D341Med (cell line): ENCODE results near the gene MDK.
A peak's percentile ranks its signal among the peaks of the same experiment; 100 is the strongest.

ENCODE experiments used
- DNase-seq: peaks from one replicate; pipeline ENCODE4 v3.0.0; 2012; ENCODE audit warnings: low spot score

The MDK gene

DNA sequence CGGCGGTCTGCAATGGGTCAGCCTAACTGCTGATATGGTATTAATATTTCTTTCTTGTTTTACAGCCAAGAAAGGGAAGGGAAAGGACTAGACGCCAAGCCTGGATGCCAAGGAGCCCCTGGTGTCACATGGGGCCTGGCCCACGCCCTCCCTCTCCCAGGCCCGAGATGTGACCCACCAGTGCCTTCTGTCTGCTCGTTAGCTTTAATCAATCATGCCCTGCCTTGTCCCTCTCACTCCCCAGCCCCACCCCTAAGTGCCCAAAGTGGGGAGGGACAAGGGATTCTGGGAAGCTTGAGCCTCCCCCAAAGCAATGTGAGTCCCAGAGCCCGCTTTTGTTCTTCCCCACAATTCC is 1.9 kb downstream of the MDK start:
- DNase-seq = no peak

DNA sequence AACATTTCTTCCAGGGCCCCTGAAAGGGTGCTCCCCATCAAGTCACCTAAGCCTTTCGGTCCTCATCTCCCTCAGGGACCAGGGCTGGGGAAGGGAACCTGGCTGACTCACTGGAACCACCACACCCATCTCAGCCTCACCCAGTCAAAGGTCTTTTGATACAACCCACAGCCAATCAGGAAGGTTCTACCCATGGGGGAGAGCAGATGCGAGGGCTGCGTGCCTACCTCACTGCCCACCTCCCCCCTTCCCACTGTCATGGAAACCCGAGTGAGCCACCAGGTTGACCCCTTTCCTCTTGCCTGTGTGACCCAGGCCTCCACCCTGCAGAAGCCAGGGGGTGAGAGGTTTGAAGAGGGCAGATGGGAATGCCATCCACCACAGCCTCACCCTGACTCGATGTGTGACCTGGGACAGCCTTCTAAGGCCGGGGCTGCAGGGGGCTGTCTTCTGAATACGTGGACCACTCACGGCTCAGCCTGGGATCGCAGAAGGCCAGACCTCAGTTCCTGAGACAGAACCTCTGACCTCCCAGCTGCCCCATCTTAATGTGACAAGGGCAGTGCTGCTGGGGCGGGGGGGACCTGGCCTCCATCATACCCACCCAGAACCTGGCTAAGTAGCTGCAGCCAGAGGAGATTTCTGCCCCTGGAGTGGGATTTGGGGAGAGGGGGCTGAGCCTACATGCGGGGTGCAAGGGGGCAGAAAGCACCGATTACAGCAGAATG is 2.7 kb downstream of the MDK start:
- no peak for DNase-seq

DNA sequence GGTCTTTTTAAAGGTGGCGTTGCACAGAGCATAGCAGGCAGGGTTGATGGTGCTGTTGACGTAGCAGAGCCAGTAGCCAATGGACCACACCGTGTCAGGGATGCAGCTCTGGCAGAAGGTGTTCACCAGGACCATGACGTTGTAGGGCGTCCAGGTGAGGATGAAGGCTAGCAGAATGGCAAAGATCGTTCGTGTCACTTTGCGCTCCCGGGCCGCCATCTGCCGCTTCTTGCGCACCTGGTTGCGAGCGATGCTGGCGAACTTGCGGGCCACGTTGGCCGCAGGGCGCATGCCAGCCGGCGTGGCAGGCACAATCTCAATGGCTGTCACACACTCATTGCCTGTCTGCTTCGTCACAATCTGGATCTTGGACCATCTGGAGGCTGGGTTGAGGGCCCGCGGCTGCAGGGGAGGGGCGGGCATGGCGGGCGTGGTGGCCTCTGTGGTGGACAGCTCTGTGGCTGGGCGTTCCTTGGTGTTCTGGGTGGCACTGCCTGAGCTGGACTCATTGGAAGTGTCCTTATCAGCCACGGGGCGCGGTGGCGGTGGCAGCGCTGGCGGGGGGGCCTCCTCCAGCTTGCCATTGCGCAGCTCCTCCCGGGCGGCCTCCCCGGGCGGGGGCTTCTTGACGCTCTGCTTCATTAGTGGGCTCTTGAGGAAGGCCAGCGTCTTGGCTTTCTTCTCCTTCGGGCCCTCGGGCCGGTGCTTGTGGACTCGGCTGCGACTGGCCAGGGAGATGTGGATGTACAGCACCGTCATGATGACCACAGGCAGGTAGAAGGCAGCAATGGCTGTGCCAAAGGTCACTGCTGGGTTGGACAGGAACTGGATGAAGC is 3.9 kb downstream of the MDK start:
- DNase-seq = no peak

DNA sequence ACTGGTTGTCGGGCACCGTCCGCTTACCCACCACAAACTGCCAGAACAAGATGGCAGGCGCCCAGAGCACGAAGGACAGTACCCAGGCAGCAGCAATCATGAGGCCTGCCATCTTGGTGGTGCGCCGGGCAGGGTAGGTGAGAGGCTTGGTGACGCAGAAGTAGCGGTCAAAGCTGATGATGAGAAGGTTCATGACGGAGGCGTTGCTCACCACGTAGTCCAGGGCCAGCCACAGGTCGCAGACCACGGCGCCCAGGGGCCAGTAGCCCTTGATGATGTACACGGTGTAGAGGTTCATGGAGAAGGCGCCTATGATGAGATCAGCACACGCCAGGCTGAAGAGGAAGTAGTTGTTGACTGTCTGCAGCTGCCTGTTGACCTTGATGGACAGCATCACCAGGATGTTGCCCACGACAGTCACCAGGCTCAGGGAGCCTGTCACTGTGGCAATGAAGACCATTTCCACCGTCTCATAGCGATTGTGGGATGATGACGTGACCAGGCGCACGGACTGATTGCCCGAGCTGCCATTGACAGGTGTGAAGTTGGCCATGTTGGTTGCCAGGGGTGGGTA is 4.6 kb downstream of the MDK start:
- DNase-seq = no peak

DNA sequence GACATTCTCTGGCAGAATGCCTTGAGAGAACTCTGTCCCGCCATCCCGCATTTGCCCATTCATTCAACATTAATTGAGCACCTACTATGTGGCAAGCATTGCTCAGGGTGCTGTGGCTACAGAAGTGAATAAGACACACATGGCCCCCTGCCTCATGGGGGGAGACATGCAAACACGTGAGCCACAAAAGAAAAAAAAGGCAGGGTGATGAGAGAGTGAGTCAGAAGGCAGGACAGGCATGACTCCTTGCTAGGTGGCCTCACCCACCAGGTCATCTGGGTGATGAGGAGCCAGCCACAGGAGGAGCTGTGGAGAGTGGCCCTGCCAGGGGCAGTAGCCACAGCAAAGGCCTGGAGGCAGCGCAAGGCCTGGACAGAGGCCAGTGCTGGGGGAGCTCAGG is 5.2 kb downstream of the MDK start:
- no peak for DNase-seq

DNA sequence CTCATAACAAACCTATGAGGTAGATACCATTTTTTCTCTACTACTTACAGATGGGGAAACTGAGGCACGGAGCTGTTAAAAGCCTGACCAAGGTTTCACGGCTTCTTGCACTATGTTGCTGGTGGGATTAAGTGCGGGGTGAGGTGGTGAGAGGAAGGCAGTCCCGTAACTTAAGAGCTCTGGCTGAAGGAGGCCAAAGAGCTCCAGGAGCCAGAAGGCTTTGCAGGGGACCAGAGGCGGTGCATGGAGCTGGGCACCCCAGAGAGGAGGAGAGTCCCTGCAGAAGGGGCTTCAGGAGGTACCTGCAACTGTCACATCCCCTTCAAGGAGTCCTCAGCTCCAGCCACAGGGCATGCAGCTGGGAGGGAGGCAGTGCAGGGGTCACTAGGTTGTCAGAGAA is 6.0 kb downstream of the MDK start:
- DNase-seq = no peak

DNA sequence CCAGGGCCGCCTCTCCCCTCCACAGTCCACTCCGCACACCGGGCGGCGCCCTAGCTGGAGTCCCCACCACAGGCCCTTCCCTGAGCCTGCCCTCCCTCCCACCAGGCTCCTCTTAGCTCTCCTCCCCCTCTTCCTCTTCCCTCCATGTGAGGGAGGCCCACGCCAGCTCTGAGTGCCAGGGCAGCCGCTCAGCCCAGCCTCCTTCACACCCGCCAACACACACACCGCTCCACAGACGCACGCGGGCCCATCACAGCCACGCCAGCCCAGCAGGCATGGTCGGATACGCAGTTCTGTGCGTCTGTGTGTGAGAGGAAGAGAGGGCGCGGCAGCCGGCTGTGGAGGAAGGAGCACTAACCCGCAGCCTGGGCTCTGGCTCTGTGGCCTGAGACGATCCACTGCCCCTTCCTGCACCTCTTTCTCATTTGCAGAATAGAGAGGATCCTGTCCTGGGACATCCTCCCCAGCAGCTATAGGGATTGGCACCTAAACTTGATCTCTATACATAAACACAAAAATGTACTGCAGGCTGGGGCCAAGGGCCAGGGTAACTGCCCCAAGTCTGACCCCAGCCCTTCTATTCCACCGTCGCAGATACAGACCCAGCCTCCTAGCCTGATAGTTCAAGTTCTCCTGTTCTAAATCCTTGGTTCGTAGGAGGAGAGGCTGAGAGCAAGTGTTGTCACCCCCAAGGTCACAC is 6.6 kb downstream of the MDK start:
- no peak for DNase-seq

DNA sequence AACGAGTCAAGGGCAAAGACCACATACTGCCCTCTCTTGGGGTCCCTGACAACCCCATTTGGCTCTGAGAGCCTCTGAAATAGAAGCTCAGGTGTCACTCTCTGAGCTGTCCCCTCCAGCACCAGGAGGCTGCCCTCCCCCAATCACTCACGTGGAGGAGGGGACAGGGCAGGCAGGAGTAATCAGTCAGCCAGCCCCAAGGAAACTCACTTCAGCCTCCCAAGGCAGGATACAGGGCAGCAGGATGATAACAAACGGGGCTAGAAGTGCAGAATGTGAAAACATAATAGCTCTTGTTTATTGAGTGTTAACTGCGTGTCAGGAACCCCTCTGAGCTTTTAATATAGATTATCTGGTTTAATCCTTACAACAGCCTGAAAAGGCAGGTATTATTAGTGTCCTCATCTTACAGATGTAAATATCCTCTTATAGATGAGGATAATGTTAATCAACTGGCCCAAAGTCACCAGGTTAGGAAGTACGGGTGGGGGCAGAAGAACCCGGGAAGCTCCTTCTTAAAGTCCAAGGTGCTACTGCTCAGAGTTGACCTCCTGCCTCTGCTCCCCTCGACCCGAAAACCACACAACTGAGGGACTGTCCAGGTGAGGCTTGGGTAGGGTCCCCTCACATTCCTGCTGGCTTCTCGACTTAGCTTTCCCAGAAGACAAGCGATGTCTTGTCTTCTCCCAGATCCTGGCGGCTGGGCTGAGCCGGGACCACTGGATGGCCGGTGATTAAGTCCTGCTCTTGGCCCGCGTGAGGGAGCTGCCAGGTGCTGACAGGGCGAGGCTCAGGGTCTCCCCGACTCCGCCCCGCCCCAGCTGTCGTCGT is 7.4 kb downstream of the MDK start:
- no peak for DNase-seq

DNA sequence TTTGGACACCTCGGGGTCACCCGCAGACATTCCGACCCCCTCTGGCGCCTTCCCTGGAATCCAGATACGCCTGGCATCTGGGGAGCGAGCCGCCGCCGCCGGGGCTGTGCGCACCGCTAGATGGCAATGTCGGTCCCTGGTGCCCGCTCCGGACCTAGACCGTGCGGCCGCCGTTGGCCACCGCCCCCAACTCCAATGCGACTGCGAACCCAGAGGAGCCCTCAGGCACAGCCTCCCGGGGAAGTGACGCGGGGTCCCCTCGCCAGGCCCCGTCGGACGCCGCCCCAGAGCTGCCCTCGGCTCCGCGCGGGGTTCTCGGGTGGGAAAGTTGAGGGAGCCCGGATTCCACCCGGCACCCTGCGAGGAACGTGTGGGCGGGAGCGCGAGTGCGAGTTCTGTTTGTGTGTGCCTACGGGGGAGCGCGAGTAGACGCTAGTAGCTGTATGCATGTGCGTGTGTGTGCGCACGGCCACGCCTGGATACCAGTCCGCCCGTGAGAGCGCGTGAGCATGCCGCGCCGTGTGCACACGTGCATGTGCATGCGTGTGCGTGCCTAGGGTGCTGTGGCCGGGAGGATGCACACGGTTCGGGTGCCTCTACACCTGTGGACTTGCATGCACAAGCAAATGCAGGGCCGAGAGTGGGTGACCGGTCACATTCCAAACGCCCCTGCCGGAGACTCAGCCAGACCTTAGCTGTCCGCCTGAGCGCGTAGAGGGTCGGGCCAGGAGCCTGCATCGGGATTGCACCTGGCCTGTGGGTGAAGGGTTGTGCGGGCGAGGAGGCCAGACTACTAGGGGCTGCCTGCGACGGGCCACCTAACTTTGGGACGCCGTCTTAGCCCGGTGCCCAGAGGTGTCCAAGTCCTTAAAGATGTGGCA is 8.2 kb downstream of the MDK start:
- peak; percentile 92 for DNase-seq

DNA sequence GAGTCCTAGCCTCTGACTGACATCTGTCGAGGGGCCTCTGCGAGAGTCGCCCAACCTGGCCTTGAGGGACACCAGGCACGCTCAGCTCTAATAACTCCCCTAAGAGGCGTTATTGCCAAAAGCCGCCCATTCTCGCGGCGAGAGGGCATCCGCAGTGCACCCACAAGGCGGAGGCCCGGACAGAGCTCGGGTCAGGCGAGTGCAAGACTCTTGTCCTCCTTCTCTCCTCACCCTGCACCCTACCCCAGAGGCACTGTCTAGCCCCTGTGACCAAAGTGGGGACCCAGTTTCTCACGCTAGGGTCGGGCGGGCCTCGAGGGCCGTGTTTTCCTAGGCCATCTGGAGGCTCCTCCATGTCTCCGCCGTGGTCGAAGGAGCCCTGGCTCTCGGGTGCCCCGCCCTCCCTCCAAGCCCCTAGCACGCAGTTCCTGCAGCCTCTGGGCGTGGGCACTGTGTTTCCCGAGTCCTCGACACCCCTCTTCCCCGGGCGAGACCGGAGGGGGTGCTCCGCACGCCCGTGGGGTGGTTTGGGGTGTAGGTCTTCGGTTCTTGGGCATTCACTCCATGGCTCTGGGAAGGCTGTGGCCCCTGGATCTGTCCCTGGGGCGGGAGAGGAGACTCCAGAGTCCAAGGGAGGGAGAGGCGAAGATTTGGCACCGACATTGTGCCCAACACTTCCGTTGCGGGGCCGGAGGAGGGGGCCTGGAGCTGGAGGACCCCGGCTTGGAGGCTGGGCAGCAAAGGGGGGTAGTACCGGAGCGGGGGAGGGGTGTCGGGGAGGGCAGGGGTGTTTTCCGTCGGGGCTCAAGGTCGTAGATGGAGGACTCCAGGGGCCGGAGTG is 9.1 kb downstream of the MDK start:
- no peak for DNase-seq

DNA sequence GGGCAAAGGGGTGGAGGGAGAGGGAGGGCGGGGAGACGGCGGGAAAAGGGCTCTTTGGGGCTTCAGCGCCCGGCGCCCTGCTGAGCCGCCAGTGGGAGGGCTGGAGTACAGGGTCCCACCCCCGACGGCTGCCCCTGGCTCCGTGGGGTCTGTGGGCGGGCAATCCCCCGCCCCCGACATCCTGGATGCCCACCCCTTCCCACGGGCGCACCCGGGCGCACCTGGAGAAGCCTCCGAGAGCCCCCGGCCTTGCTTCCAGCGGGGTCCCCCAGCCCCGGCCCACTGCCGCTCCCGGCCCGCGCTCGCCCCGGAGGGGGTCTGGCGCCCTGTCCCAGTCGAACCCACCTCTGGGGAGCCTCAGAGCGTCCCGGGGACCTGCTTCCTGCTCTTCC is 9.7 kb downstream of the MDK start:
- peak; percentile 58 for DNase-seq

DNA sequence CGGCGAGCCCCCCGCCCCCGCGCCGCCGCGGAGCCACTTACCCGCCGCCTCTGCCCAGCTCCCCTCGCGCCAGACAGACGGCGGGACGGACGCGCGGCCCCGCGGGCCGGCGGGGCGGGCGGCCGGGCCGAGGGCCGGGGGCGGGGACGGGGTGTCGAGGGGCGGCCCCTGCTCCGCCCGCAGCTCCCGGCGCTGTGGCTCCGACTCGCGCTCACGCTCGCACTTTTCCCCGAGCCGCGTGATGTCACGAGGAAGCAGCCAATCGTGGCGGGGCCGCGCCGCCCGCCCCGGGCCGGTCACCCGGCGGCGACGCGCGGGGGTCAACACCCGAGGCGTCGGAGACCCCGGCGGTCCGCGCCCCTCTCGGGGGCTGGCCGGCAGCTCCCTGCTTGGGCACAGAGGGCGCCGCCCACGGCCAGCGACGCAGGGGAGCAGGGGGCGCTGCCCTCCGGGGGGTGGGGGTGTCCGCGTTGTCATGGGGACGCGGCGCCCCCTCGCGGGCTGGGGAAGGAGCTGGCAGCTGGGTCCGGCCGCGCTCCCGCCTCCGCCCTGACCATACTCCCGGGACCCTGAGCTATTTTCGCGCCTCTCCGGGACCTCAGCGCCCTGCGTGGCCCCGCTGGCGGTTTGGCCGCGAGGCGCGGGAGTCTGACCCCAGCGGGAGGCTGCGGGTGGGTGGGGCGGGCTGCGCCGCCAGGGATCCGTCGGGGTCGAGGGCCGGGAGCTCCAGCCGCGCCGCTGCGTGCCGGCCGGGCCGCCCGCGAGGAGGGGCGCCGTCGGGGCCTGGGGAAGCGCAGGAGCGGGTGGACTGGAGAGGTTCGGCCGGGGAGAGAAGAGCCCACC is 10.3 kb downstream of the MDK start, which contains the start of gene CHRM4:
Gene CHRM4, minus strand, starts transcription at position 199 of the 843 bp plus-strand sequence. CDS start 5,219 bp downstream, outside the sequence.
- peak; percentile 90 for DNase-seq

DNA sequence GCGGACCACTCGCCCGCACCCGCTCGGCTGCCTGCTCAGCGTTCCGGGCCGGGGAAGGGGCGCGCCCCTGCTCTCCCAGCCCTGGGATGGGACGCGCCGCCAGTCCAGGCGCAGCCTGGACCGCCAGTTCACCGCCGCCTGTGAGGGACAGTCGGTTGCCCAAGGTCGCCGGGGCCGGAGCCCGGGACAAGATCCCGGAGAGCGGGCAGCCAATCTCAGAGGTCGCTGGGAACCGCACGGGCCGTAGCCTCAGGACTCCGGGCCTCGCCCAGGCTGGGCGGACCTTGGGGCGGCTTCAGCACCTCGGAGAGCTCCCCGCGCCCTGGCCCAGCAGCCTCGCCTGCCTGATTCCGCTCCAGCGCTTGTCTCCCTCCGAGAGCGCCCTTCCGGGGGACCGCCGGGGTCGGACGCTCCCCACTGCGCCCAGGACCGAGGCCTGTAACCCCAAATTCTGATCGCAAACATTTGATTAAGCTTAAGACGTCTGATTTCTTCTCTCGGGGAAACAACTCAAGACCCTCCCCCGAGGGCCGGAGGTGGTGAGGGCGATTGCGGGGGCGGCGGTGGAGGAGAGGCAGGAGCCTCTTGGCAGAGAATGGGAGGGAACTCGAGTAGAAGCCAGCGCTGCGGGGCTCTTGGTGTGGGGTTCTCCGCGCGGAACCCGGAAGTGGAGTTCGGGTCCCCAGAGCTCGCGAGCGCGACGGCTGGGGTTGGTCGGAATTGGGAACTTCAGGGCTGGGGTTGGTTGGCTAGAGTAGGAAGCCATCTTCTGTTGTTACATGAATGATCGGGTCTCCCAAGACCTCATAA is 11.2 kb downstream of the MDK start:
- DNase-seq = peak; percentile 66

DNA sequence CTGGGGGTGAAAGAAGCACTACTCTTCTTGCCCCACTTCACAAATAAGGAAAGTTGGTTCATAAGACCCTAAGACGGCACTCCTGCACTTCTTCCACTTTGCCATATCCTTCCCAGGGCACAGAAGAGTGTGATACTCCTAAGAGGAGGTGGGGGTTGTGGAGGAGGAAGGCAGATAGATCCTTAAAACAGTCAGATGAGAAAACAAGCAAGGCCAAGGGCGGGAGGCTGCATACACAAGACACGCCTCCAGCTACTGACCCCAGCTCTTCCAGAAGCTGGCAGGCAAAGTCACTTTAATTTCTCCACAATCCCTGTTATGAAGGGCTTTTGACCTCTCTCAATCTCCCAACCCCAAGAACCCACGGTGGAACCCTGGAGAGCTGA is 11.8 kb downstream of the MDK start:
- no peak for DNase-seq

DNA sequence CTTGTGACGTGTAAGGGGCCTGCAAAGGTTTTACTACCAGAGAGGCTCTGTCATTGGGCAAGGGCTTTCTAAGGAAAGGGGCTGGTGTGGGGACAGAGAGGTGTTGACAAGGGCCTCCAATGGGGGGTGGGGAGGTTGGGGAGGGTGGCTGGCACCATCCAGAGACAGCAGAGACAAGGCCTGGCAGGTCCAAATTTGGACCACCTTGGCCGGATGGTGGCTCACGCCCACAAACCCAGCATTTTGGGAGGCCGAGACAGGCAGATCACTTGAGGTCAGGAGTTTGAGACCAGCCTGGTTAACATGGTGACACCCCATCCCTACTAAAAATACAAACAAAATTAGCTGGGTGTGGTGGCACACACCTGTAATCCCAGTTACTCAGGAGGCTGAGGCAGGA is 12.3 kb downstream of the MDK start:
- no peak for DNase-seq

DNA sequence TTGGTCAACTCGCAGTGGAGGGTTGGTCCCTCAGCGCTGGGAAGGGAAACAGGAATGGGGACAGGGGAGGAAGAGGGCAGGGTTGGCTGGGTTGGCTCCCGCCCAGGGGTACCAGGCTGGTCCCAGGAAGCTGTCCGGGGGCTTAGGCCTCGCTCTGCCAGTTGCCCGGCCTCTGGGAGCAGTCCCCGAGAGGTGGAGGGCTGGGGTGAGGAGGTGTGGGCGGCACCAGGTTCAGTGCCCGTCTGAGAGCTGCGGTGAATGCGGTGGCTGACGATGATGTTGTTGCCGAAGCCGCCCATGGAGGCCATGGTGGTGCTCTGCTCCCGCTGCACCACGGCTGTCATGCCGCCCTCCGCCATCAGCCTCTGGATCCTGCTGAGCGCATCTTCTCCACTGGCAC is 16.1 kb downstream of the MDK start:
- no peak for DNase-seq

DNA sequence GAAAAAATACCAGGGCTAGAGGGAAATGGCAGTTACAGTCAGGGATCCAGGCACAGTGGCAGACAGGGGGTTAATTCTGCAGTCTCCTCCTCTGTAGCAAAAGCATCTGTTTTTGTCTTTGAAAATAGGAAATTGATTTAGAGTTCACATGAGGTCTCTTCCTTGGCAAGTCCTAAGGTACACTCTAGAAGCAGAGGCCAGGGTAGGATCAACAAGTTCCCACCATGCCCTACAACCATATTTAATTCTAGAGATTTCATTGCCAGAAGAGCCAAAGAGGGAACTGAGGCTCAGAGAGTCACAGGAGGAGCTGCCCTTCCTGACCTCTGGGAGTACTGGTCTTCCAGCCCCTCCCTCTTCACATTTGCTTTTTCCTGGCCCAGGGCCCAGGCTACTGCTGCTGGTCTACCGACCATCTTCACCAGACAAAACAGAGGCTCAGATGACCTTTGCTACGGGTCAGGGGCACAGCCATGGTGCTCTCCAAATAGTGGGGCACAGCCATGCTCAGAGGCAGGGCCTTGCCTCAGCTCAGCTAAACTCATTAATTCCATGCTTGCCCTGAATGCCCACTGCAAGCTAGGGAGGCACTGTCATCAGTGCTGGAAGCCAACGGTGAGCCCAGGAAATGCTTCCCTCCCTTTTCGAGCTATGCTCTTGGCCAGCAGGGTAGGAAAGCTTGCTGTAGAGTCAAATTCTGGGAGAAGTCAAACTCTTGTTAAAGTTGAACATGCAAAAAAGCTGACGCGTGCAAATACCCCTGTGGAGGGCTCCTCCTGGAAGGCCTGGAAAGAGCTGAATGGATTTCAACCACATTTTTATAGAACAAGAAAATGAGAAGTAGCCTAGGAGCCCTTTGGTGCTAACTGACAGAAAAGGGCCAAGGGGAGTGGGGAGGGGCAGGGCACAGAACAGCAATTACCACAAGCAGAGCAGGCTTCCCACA is 21.8 kb downstream of the MDK start:
- no peak for DNase-seq
